Right ventricle myocardium superior (tissue), 1 donor: ENCODE data around the gene PPP2R1B. TPM values are rescaled to one million over a fixed set of nuclear protein-coding genes. Genes with fewer than 3 reads are reported as not detected.
"Not testable (repeated sequence)": the region's sequence is repeated elsewhere in the genome, so short reads cannot be mapped to it uniquely, and the experiment has no call there.

Experiments
- ATAC-seq: fragments of 200-7000 bp; cut with Tn5 transposase; one replicate; pipeline ENCODE4 v1.9.1; 2020; ENCODE audit warnings: mild to moderate bottlenecking; ENCODE audit not compliant: poor library complexity
- DNase-seq: peaks from one replicate; pipeline ENCODE4 v3.0.0-alpha.2; 2020
- intact Hi-C: fragments of 100-400 bp; cut with DNase I; formaldehyde crosslinking; loops from one replicate; pipeline ENCODE4 v1.11.2; 2022
- total RNA-seq: library from RNA; stranded (reverse); fragmentation: NEBNext Ultra II Directional; extraction: Animal tissue kit (Norgen Biotek cat#: 25700); gene quantifications from one replicate; pipeline ENCODE4 v1.2.1, GENCODE V29; 2021
- donor health status: DM: no; HTN: yes; CAD: no; lungs with severe emphysema.

PPP2R1B gene
- total RNA-seq, 1 donor from 2014 or later: 7.7 TPM

DNA sequence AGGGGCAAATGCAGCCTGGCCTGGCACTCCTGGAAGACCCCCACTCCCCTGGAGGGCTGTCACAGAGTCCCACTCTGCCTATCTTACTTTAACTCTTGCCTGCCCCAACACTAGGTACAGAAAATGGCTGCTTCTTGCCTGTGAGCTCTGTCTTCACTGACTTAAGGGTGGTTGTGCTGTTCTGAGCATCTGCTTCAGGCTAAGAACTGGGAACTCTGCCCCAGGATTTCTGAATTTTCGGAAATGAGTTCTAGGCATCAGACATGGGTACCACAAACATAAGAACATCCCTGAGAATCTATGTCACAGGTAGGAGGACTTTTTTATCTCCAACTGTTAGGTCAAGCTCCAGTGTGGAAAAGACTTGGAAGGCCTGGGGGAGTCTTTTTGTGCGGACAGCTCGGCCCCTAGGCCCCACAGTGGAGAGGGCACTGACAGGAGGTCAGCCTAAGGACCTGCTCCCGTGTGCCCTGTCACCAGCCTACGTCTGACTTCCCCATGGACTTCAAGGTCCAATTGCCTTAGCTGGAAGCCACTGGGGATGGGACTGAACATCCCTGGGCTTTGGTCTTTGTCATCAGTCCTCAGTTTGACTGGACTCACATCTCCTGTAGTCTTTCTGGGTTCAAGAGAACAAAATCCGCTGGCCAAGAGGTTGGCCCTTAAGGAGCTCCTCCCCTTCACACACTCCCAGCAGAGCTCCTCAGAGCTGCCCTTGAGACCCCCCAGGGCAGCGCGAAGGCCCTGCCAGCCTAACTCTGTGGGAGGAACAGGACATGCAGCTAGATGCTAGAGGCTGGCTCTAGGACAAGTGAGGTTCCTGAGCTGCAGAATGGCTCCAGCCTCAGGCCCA is 31.9 kb downstream of the PPP2R1B start:
- intact Hi-C loops: no loop called here
- no peak for DNase-seq
- no peak for ATAC-seq

DNA sequence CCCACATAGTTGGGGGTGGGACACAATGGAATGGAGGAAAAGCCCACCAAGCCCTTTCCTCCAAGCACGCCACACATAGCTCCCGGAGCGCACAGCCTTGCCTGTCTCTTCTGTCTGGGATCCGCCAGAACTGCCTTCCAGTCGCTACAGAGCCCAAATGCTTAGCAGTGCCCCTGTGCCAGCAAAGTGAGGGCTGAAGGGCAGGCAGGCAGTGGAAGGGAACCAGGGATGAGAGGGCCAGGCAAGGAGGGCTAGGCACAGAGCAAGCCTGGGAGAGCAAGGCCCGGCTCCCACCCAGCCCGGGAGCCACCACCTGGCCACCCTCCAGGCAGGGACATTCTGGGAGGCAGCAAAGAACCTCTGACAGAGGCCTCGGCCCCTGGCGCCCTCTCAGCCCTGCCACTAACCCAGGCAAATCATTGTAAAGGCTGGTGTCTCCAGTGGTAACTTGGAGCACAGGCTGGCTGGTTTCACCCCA is 32.5 kb downstream of the PPP2R1B start:
- no peak for DNase-seq
- peak; percentile 19 for ATAC-seq
- intact Hi-C loops: no loop called here

DNA sequence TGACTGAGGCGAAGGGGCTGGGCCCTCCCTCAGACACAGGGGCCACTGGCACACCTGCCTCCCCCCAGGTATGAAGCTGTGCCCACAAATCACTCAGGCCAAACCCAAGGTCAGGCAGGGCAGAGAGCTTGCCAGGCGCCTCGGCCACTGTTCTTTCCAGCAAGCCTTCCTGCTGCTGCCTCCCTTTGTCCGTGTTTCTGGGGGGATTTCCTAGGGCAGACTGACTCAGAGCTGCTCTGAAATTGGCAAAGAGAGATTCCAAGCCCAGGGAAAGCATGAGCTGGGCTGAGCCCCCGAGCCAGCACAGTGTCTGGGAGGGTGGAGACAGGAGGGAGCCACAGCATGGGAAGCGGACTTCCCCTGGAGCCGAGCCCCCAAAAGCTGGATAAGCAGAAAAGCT is 33.2 kb downstream of the PPP2R1B start:
- ATAC-seq (peak; percentile 6), DNase-seq (peak; percentile 59)
- intact Hi-C loops: no loop called here

DNA sequence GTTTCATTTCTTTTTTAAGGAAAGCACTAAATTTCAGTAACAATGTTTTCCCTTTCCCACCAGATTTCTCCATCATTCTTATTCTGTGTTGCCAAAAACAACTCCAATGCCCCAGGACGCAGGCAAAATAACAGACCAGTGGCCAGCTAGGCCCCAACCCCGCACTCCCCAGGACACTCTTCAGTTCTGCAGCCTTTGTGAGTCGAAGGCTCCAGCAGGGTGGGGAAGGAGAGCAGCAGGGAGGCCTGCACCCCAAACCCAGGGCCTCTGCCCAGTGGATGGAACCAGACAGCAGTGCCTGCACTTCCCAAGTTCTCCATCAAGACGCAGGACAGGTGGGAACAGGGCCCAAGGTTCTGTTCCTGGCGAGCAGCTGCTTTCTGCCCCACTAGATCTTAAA is 34.4 kb downstream of the PPP2R1B start:
- ATAC-seq (no peak), DNase-seq (peak; percentile 41)
- intact Hi-C loops: no loop called here

DNA sequence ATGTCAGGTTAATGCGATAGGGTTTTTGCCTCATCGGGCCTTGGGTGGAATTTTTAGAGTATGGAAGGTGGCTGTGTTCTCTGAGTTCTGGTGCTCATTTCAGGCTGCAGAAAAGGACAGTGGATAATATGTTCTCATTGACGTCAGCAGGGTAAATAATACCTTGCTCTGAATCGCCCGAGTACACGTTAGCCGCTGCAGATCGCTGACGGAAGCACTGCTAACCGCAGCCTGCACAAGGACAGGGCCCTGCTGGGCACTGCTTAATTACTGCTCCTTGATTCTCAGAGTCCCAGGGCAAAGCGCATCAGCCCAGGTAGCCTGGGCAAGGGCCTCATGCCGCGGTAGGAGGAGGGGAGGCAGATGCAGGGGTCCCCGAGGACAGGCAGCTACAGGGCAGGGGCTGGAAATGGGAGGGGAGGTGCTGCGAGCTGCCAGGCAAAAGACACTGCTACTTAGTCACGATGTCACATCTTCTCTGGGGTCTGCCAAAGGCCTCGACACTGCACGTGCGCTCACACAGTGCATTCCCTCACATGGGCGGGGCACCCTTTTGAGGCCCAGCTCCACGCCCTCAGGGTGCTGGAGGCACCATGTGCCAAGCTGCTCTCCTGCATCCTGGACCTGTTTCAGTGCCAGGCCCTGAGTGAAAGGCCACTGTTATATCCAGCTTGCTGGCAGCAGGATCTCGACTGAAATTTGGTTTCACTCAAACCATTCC is 35.2 kb downstream of the PPP2R1B start:
- ATAC-seq: peak; percentile 21
- intact Hi-C loops: no loop called here
- peak; percentile 68 for DNase-seq

DNA sequence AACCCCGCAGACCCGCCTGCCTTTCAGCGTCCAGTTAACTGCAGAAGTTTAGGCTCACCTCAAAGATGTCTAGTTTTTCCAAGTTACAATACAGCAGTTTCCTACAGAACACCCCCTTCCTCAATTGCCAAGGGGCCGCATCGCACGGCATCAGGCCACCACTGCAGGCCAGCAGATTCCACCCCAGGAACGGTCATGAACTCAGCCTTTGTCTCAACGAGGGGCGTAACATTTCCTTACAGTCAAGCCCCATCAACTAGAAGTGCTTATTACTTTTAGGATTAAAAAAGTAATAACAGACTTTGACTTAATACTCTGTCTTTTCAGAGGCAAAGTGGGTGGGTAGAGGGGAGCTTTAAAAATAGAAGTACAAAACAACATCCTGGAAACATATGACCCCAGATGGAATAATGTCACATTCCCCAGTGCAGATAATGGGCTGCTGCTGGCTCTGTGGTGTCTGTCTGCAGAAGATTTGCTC is 36.3 kb downstream of the PPP2R1B start:
- ATAC-seq (no peak), DNase-seq (no peak)
- intact Hi-C loops: no loop called here

DNA sequence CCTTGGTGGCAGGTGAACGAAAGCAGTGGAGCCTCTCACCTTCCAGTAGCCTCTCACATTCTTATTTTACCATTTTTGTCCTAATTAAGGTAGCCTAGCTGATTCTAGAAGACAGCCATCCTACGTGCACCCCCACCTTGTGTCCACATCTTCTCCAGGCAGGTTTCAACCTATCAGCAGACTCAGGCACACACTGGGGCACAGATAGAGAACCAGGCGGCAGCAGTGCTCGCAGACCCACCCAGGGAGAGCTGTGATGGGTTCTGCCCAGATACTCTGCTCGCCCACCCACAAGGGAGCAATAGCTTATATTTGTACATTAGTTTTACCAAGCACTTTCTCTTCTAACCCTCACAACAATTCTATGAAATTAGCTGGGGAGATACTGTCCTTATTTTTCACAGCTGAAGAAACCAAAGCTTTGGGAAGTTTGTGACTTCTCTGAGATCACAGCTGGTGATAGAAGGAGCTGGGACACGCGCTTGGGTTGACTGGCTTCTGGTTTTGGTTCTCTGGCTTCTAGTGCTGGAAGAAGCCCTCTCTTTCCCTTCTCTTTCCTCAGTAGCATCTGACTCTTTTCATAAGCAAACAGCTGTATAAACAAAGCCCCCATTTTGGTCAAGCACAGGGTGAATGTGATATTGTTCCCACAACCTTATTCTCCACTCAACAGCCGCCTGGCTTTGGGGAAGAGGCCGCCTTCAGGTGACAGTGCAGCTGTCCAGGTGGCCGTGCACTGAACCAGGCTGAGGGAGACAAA is 36.9 kb downstream of the PPP2R1B start:
- no peak for DNase-seq
- intact Hi-C loops: no loop called here
- ATAC-seq: no peak

DNA sequence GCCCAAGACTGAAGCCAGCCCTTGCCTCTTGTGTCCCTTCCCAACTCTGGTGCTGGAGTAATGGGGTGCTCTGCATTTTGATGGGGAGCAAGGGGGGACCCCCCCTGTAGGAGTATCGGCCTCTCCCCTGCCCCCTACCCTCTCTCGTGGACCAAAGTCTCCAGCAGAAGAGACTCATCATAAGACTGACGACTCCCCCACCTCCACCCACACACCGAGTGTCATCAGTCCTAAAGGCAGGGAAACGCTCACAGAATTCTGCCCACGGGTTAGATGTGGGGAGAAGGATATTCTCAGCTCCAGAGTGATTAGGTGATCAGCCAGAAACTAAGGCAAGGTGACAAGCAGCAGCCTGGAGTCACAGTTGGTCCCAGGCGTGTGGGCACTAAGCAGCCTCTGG is 38.8 kb downstream of the PPP2R1B start:
- DNase-seq (no peak), ATAC-seq (no peak)
- intact Hi-C loops: no loop called here

DNA sequence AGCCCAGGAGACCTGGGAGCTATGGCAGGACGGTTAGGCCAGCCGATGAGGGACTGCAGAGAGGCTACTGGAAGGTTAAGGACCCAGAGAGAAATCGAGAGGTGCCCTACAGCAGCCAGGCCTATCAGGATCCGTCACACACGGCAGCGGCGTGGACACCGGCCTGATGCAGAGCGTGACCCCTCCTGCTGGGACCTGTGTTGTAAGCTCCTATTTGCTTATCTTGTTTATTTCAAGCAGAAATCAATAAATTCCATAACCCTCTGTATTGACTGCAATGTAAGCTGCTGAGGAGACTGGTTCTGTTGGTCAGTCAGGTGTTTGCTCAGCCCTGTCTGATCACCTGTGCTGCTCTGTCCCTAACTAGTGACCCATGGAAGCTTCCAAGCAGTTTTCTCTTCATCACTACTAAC is 39.9 kb downstream of the PPP2R1B start:
- intact Hi-C loops: no loop called here
- ATAC-seq (no peak), DNase-seq (no peak)

DNA sequence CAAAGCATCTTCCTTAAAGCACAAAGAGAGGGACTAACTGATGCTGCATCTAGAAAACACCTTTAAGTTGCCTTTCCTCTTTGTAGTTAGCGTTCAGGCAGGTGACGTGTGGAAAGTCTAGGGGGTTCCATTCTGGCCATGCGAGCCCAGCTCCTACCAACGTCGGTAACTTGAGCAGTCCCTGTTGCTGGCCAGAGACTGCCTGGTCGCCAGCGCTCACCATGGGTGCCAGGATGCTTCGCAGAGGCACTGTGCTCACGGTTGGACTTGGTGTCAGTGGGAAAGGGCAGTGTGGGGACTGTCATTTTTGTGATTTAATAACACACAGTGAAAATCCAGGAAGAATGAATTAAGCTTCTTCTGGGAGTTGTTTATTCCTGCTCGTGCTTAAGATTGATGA is 40.6 kb downstream of the PPP2R1B start:
- no peak for ATAC-seq
- intact Hi-C loops: no loop called here
- no peak for DNase-seq

DNA sequence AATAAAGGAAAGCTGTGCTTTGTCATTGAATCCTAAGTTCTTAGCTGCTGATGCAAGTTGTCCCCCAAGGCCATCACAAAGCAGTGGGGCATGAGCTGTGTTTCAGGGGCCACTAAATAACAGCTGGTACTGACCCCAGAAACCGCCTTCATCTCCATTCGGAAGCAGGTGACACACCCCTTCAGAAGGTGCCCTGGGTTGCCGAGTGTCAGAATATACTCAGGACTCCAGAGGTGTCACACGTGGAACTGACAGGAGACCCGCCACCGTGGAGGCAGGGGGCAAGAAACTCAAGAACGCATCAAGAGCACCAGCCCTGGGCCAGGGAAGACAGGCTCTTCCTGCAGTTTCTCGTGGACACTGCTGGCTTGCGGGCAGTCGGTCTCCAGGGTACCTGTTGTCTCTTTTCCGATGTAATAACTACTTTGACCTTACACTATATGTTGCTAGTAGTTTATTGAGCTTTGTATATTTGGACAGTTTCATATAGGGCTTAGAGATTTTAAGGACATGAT is 41.5 kb downstream of the PPP2R1B start:
- ATAC-seq: no peak
- DNase-seq: no peak
- intact Hi-C loops: no loop called here

DNA sequence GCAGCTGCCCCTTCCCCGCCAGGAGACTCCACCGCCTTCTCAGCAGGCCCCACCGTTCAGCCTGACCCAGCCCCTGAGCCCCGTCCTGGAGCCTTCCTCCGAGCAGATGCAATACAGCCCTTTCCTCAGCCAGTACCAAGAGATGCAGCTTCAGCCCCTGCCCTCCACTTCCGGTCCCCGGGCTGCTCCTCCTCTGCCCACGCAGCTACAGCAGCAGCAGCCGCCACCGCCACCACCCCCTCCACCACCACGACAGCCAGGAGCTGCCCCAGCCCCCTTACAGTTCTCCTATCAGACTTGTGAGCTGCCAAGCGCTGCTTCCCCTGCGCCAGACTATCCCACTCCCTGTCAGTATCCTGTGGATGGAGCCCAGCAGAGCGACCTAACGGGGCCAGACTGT is 42.6 kb downstream of the PPP2R1B start:
- DNase-seq: no peak
- ATAC-seq: peak; percentile 10
- intact Hi-C loops: no loop called here

DNA sequence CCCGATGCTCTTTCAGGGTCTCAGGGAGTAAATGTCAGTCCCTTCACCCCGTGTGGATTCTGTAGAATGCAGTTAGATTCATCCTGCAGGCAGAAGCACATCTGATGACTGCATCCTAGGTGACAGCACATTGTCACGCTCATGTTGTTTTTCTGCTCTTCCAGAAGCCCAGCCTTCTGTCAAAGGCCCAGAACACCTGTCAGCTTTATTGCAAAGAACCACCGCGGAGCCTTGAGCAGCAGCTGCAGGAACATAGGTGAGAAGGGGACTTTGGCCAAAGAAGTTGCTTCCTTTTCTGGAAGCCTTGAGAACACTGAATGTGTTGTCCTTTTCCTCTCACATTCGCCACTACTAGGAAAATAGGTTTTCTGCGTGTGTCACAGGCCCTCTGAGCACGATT is 43.7 kb downstream of the PPP2R1B start:
- intact Hi-C loops: no loop called here
- DNase-seq (no peak), ATAC-seq (no peak)

DNA sequence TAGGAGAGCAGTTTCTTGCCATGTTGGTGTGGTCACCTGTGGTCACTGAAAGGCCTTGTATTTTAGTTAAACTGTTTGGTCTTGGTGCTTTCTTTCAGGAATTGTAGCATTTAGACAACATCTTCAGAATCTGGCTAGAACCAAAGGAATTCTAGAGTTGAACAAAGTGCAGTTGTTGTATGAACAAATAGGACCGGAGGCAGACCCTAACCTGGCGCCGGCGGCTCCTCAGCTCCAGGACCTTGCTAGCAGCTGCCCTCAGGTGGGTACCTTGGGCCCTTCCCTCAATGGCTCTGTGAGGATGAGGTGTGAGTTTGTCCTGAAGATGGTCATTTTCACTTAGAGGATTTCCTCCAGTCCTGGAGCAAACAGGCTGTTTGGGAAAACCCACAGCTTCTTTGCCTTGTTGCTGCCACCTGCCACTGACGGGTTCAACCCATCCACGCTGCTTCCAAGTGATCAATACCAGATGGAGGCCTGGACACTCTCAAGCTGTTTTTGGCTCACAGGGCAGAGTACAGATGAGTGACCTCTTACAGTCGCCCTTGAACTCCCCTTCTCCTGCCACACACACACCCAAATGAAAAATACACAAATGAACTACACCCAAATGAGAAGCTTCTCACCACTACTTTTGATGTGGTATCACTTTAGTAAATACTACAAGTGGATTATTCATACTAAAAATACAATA is 45.2 kb downstream of the PPP2R1B start:
- intact Hi-C loops: no loop called here
- DNase-seq: peak; percentile 36
- ATAC-seq: peak; percentile 45

DNA sequence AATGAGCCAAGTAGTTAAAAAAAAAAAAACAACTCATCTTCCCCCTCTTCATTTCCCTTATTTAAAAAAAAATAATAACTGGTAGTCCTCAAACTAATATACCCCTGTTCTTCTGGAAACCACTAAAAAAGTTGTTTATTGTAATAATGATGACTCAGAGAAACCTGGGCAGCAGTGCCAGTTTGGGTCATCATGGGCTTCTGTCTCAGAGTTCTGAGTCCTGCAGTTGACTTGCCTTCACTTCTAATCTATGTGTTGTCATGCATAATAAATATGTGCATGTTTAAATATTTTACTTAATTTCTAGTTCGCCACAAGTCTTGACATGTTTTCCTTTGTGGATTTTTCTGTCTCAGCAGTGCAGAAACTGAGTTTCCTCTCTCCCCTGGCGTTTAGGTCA is 46.8 kb downstream of the PPP2R1B start:
- intact Hi-C loops: no loop called here
- ATAC-seq: no peak

DNA sequence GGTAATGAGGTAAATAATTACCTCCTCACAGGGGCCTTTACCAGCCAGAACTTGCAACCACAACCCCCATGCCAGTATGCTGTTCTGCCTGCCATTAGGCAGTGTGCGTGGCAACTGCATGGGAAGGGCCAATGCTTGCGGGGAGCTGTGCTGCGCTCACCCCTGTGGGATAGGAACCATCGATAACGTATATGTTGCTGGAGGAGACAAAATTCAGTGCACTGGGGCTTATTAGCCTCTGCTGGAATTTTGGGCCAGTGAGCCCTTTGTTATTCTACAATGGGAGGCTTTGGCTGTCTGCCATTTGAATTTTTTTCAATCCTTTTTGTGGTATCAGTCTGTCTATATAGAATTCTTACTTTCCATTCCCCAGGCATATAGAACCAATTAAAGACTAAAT is 47.3 kb downstream of the PPP2R1B start:
- intact Hi-C loops: no loop called here
- no peak for ATAC-seq
- no peak for DNase-seq

More for the DNA sequence above, 46.8 kb downstream of the PPP2R1B start:
- no peak for DNase-seq

DNA sequence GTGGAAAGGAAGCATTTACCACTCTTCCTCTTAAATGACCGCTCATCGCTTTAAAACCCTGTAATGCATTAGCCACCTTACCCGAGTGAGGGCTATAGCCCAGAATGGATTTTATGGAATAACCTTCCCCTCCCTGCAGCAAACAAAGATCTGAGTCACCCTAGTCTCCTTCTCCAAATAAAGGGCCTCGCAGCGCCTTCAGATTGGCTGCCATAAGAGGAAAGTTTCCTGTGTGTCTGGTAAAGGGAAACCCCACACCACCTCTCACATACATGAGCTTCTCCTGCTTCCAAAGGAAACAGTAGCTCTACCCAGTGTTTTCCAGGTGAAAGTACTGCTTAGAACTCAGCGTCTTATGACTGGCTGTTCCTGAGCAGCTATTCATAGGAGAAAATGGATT is 47.8 kb downstream of the PPP2R1B start:
- DNase-seq (no peak), ATAC-seq (peak; percentile 9)
- intact Hi-C loops: no loop called here

DNA sequence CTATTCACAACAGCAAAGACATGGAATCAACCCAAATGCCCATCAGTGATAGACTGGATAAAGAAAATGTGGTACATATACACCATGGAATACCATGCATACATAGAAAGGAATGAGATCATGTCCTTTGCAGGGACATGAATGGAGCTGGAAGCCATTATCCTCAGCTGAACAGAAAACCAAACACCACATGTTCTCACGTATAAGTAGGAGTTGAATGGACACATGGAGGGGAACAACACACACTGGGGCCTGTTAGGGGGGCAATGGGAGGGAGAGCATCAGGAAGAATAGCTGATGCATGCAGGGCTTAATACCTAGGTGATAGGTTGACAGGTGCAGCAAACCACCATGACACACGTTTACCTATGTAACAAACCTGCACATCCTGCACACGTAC is 48.5 kb downstream of the PPP2R1B start:
- ATAC-seq, intact Hi-C loops, DNase-seq: not testable (repeated sequence)
